ENCODE measurements around the gene ARSB.

GRCh38 chr5:78837836-78838235 is 147.3 kb downstream of the ARSB start:
- TF ChIP-seq POLR2AphosphoS5 (IDR thresholded peaks at IDR 0.05; ENCODE audit: low read depth, low read length) = no peak
- no peak for TF ChIP-seq CTCF (IDR thresholded peaks at IDR 0.05)
- TF ChIP-seq REST (IDR thresholded peaks at IDR 0.05; ENCODE audit: insufficient read depth in 1 of 2, low read depth in 2 of 2, low read length in 1 of 2) = no peak
